HepG2 (cell line): ENCODE results near the gene EPHA2. TPM values are rescaled to one million over a fixed set of nuclear protein-coding genes. Genes with fewer than 3 reads are reported as not detected.

Experiments
- ATAC-seq: fragments of 200-7000 bp; cut with Tn5 transposase; 3 replicates; pipeline ENCODE4 v1.9.1; 2020; ENCODE audit warnings: mild to moderate bottlenecking, moderate library complexity
- BruUV-seq: library from RNA; stranded (reverse); fragments of 400-500 nt; replicated peaks from 2 replicates; lab custom pipeline; 2021; lab: Mats Ljungman, UMichigan
- CTCF ChIA-PET: fragments of 300-600 bp; formaldehyde crosslinking; extraction: SDS; loops from one replicate; lab custom pipeline; 2021; ENCODE audit warnings: low total read pairs, inconsistent platforms, low intra/inter-chr PET ratio; lab: Yijun Ruan, JAX
- POLR2A ChIA-PET: fragments of 350-600 bp; sonication (Branson Sonifier 250); formaldehyde crosslinking; loops from one replicate; lab custom pipeline; 2020; ENCODE audit warnings: antibody characterized with exemption, inconsistent platforms; lab: Yijun Ruan, JAX
- DNase-seq: peaks from one replicate; pipeline ENCODE4 v3.0.0-alpha.2; 2015; ENCODE audit warnings: low spot score
- FAIRE-seq: peaks from 3 replicates; lab custom pipeline; 2011; peaks lifted over from hg19 to GRCh38; lab: Jason Lieb, UNC
- H2AFZ ChIP-seq: one replicate; pipeline ENCODE4 v1.6.1; 2011; ENCODE audit warnings: low read length, inconsistent platforms
- H3K27ac ChIP-seq: fragments of 300-600 bp; 3 replicates; pipeline ENCODE4 v1.8.0; 2011; ENCODE audit warnings: mixed run types, mild to moderate bottlenecking, mixed read lengths, low read length, inconsistent platforms; ENCODE audit not compliant: insufficient read depth; ENCODE audit errors: extremely low read length
- H3K27me3 ChIP-seq, 2 experiments: fragments of 200-600 bp in 1 of 2; 2 replicates in 1 of 2; 3 replicates in 1 of 2; pipeline versions ENCODE4 v1.6.0 to v1.8.0; 2011; ENCODE audit warnings: low read length in 2 of 2, mild to moderate bottlenecking in 2 of 2, moderate library complexity in 2 of 2, inconsistent platforms in 1 of 2; ENCODE audit not compliant: insufficient read depth in 2 of 2, control insufficient read depth in 1 of 2
- H3K36me3 ChIP-seq, 2 experiments: fragments of 200-600 bp in 1 of 2; replicated peaks in 1 of 2; 2 replicates in 1 of 2; 3 replicates in 1 of 2; pipeline versions ENCODE4 v1.5.1 to v1.8.0; 2011; ENCODE audit warnings: low read length in 2 of 2, inconsistent platforms in 1 of 2; ENCODE audit not compliant: insufficient read depth in 2 of 2, control insufficient read depth in 1 of 2
- H3K4me1 ChIP-seq: 2 replicates; pipeline ENCODE4 v1.5.1; 2012; ENCODE audit warnings: low read length, inconsistent platforms; ENCODE audit not compliant: insufficient read depth
- H3K4me2 ChIP-seq: 2 replicates; pipeline ENCODE4 v1.6.0; 2011; ENCODE audit warnings: low read depth, low read length, inconsistent platforms
- H3K4me3 ChIP-seq, 3 experiments: fragments of 200-600 bp in 1 of 3; sonication (generic), shearing (Covaris generic) in 1 of 3; replicated peaks in 1 of 3; 2 replicates each; pipeline ENCODE4 v1.5.1; 2011 to 2016; ENCODE audit warnings: low read length in 3 of 3, inconsistent platforms in 2 of 3, low read depth in 2 of 3, mild to moderate bottlenecking in 2 of 3, control low read depth in 1 of 3, mixed read lengths in 1 of 3; ENCODE audit not compliant: insufficient read depth in 1 of 3
- H3K79me2 ChIP-seq: one replicate; pipeline ENCODE4 v1.6.1; 2011; ENCODE audit warnings: low read length, inconsistent platforms; ENCODE audit not compliant: insufficient read depth
- H3K9ac ChIP-seq: 2 replicates; pipeline ENCODE4 v1.6.0; 2011; ENCODE audit warnings: mild to moderate bottlenecking, low read depth, low read length, inconsistent platforms; ENCODE audit not compliant: insufficient read depth
- H3K9me3 ChIP-seq: 2 replicates; pipeline ENCODE4 v1.5.1; 2012; ENCODE audit warnings: mild to moderate bottlenecking, low read length
- H4K20me1 ChIP-seq: 2 replicates; pipeline ENCODE4 v1.6.0; 2011; ENCODE audit warnings: inconsistent platforms, mild to moderate bottlenecking, low read length, moderate library complexity; ENCODE audit not compliant: insufficient read depth
- ASH2L ChIP-seq: fragments of 300-600, 200-600 bp; sonication (generic); IDR thresholded peaks from 2 replicates; pipeline ENCODE4 v1.7.0; 2017; ENCODE audit warnings: low read depth, mild to moderate bottlenecking, moderate library complexity, mixed read lengths, low read length; ENCODE audit not compliant: insufficient read length
- KLF16 ChIP-seq, 2 experiments: sonication (generic) in 1 of 2; formaldehyde crosslinking in 1 of 2; IDR thresholded peaks; 2 replicates each; pipeline versions ENCODE4 v1.6.1 to v1.8.0; 2016 to 2023; ENCODE audit warnings: missing genetic modification reagents in 2 of 2, missing compliant biosample characterization in 1 of 2
- POLR2G ChIP-seq: fragments of 200-400 bp; formaldehyde crosslinking; IDR thresholded peaks from 2 replicates; pipeline ENCODE4 v1.6.1; 2018; ENCODE audit warnings: mild to moderate bottlenecking, low read depth, low read length, moderate library complexity
- PRPF4 ChIP-seq: fragments of 200-400 bp; formaldehyde crosslinking; IDR thresholded peaks from 2 replicates; pipeline ENCODE4 v1.6.1; 2016; ENCODE audit warnings: low read length, low read depth; ENCODE audit not compliant: poor library complexity, severe bottlenecking
- ZBTB7B ChIP-seq: sonication (generic); formaldehyde crosslinking; IDR thresholded peaks from 2 replicates; pipeline ENCODE4 v1.4.0; 2020; ENCODE audit warnings: missing genetic modification reagents
- ZNF317 ChIP-seq: sonication (generic); formaldehyde crosslinking; IDR thresholded peaks from 2 replicates; pipeline ENCODE4 v1.5.0; 2020; ENCODE audit warnings: mild to moderate bottlenecking, missing genetic modification reagents
- ZNF547 ChIP-seq: sonication (generic); formaldehyde crosslinking; IDR thresholded peaks from 2 replicates; pipeline ENCODE4 v1.5.1; 2020; ENCODE audit warnings: mild to moderate bottlenecking, missing genetic modification reagents
- ZNF816 ChIP-seq: sonication (generic); formaldehyde crosslinking; IDR thresholded peaks from 2 replicates; pipeline ENCODE4 v1.8.0; 2022; ENCODE audit warnings: missing genetic modification reagents, mild to moderate bottlenecking, borderline replicate concordance
- ZSCAN31 ChIP-seq: sonication (generic); formaldehyde crosslinking; IDR thresholded peaks from 2 replicates; pipeline ENCODE4 v1.5.0; 2020; ENCODE audit warnings: low read depth, mild to moderate bottlenecking, missing genetic modification reagents
- WGBS: methylation state at CpG from one replicate; pipeline ENCODE4 v1.1.6; 2017; ENCODE audit warnings: low lambda C conversion rate; 5-methylcytosine and 5-hydroxymethylcytosine counted together
- in situ Hi-C: cut with HindIII; loops from 2 replicates; pipeline ENCODE4 v1.10.0; 2017; ENCODE audit warnings: low pct_unique_long_range_greater_than_20kb; ENCODE audit not compliant: extremely low pct_ligation_motif_present
- intact Hi-C: fragments of 100-400 bp; cut with micrococcal nuclease; formaldehyde crosslinking; loops from one replicate; pipeline ENCODE4 v1.10.0; 2022; ENCODE audit not compliant: unreplicated experiment
- polyA plus RNA-seq, 8 experiments: library from polyadenylated mRNA; depleted of rRNA in 3 of 8; stranded (reverse) in 7 of 8; unstranded in 1 of 8; fragments of >200 nt; fragmentation: Illumina TruSeq in 4 of 8; extraction: Trizol in 4 of 8; gene quantifications; 2 replicates each; pipeline versions ENCODE4 v1.2.1 to v1.2.3, GENCODE V29; 2011 to 2016; ENCODE audit warnings: low read depth in 4 of 8, missing spikeins in 1 of 8, mixed read lengths in 1 of 8; ENCODE audit not compliant: insufficient read depth in 1 of 8
- total RNA-seq, 5 experiments: library from RNA; depleted of rRNA; stranded (reverse); fragments of >200 nt; fragmentation: Illumina TruSeq; extraction: Trizol; gene quantifications; 2 replicates each; pipeline ENCODE4 v1.2.3, GENCODE V29; 2016; ENCODE audit warnings: low read depth in 1 of 5

Gene EPHA2
- total and polyA plus RNA-seq, 2 of the 13 experiments (the other 11 are each of a cell fraction or from before 2014, with no cell fraction given), result 33.6 to 53.6 TPM

- H3K27me3 ChIP-seq, result peaks cover 2 to 5% of the 10 kb centered on the region in 2 experiments; a peak in 2 of 5 replicates
- TF ChIP-seq ASH2L (no peak), PRPF4 (no peak), ZNF317 (CRISPR knock-in tag) (no peak), ZBTB7B (CRISPR knock-in tag) (no peak), ZNF816 (CRISPR knock-in tag) (no peak), ZNF547 (no peak), POLR2G (no peak), KLF16 (CRISPR knock-in tag; IDR thresholded peaks at IDR 0.05) (no peak), ZSCAN31 (CRISPR knock-in tag) (no peak)
- TF ChIP-seq, all 625 proteins: peak for 0
- Histone ChIP-seq H3K4me3 (no peak overlapping the region), H3K79me2 (no peaks in the 10 kb centered on the region), H3K4me2 (no peak overlapping the region), H3K36me3 (no peaks in the 10 kb centered on the region), H3K27ac (no peak overlapping the region), H3K4me1 (peaks cover 32% of the 10 kb centered on the region), H3K9ac (no peak overlapping the region), H3K9me3 (no peaks in the 10 kb centered on the region), H4K20me1 (no peaks in the 10 kb centered on the region), H2AFZ (no peak overlapping the region)
- no peak for FAIRE-seq
- WGBS, result 19% methylated on average over 5 of the region's 6 CpGs
- POLR2A ChIA-PET, result interaction anchor here (0.6 kb wide), 1 partner anchor 75 kb away, joined by 3 read pairs; no protein-coding TSS in a partner anchor
- intact Hi-C loops, result no loop called here
- no peak for ATAC-seq
- in situ Hi-C loops, result no loop called here
- DNase-seq, result no peak
- CTCF ChIA-PET, result no interaction called here
- BruUV-seq, result no TSS peak
Observed at GRCh38 chr1:16191916-16192546, 36.2 kb upstream of the EPHA2 start.
